MCF 10A (cell line): ENCODE measurements around the gene LMO7. TPM values are rescaled to one million over a fixed set of nuclear protein-coding genes. Genes with fewer than 3 reads are reported as not detected.

Experiments used
- BruUV-seq: library from RNA; stranded (reverse); fragments of 400-500 nt; replicated peaks from 2 replicates; lab custom pipeline; 2021; lab: Mats Ljungman, UMichigan
- CTCF ChIA-PET: fragments of 300-600 bp; sonication (Branson Sonifier 250); formaldehyde crosslinking; extraction: SDS; loops from one replicate; lab custom pipeline; 2021; ENCODE audit warnings: antibody characterized with exemption, inconsistent platforms; lab: Yijun Ruan, JAX
- POLR2A ChIA-PET: fragments of 300-600, 350-650 bp; sonication (Branson Sonifier 250); formaldehyde crosslinking; extraction: SDS; loops from one replicate; lab custom pipeline; 2020; ENCODE audit warnings: antibody characterized with exemption, inconsistent platforms; lab: Yijun Ruan, JAX
- DNase-seq: peaks from one replicate; pipeline ENCODE4 v3.0.0-alpha.2; 2018; ENCODE audit not compliant: unreplicated experiment
- H3K27ac Mint-ChIP-seq: one replicate; pipeline ENCODE4 v1.8.0; 2022; ENCODE audit warnings: mild to moderate bottlenecking, low read depth, mixed read lengths; ENCODE audit not compliant: unreplicated experiment
- H3K27me3 Mint-ChIP-seq: one replicate; pipeline ENCODE4 v1.8.0; 2022; ENCODE audit warnings: mixed read lengths; ENCODE audit not compliant: insufficient read depth, unreplicated experiment
- H3K36me3 Mint-ChIP-seq: one replicate; pipeline ENCODE4 v1.8.0; 2022; ENCODE audit warnings: mild to moderate bottlenecking, moderate library complexity, mixed read lengths; ENCODE audit not compliant: insufficient read depth, unreplicated experiment
- H3K4me1 Mint-ChIP-seq: one replicate; pipeline ENCODE4 v1.8.0; 2022; ENCODE audit warnings: mixed read lengths; ENCODE audit not compliant: insufficient read depth, unreplicated experiment
- H3K4me3 Mint-ChIP-seq: one replicate; pipeline ENCODE4 v1.8.0; 2022; ENCODE audit warnings: mild to moderate bottlenecking, moderate library complexity, mixed read lengths; ENCODE audit not compliant: unreplicated experiment
- H3K9me3 Mint-ChIP-seq: one replicate; pipeline ENCODE4 v1.8.0; 2022; ENCODE audit warnings: mixed read lengths; ENCODE audit not compliant: unreplicated experiment
- CTCF ChIP-seq: fragments of 200-600 bp; IDR thresholded peaks from one replicate; pipeline ENCODE4 v1.8.0; 2022; ENCODE audit warnings: antibody characterized with exemption, mild to moderate bottlenecking; ENCODE audit not compliant: unreplicated experiment
- intact Hi-C: fragments of 100-400 bp; cut with micrococcal nuclease; formaldehyde crosslinking; loops from 2 replicates; pipeline ENCODE4 v1.14.1; 2022
- total RNA-seq: library from RNA; stranded (reverse); gene quantifications from 2 replicates; pipeline ENCODE4 v1.2.3, GENCODE V29; 2022

Gene LMO7
- total RNA-seq, 1 experiment from 2014 or later = 30.8 TPM

- BruUV-seq = no TSS peak
- POLR2A ChIA-PET = interaction anchor here (0.7 to 1.6 kb wide), 2 partner anchors 106 to 1406 kb away, joined by 3 to 4 read pairs; no protein-coding TSS in a partner anchor
- no peak for TF ChIP-seq CTCF
- CTCF ChIA-PET = interaction anchor here (0.6 to 11.4 kb wide), 3 partner anchors 69 to 115 kb away, joined by 3 to 75 read pairs (median 5); no protein-coding TSS in a partner anchor
- no peak for DNase-seq
- intact Hi-C loops = no loop called here
- Mint-ChIP-seq H3K27ac (no peak overlapping the region), H3K4me3 (no peak overlapping the region), H3K27me3 (no peaks in the 10 kb centered on the region), H3K36me3 (peaks cover 14% of the 10 kb centered on the region), H3K4me1 (no peaks in the 10 kb centered on the region), H3K9me3 (no peaks in the 10 kb centered on the region)
These were observed 165.3 kb downstream of the LMO7 start for GRCh38 chr13:75801388-75801945.

- Mint-ChIP-seq H3K9me3 (no peaks in the 10 kb centered on the region), H3K36me3 (peaks cover 9% of the 10 kb centered on the region), H3K27me3 (no peaks in the 10 kb centered on the region), H3K4me1 (no peaks in the 10 kb centered on the region), H3K4me3 (no peak overlapping the region), H3K27ac (no peak overlapping the region)
- TF ChIP-seq CTCF = no peak
- no TSS peak for BruUV-seq
- intact Hi-C loops = no loop called here
- CTCF ChIA-PET = interaction anchor here (11.4 kb wide), 1 partner anchor 106 kb away, joined by 75 read pairs; no protein-coding TSS in a partner anchor
- no peak for DNase-seq
- POLR2A ChIA-PET = no interaction called here
These were observed 166.0 kb downstream of the LMO7 start for GRCh38 chr13:75802161-75802560.

- Mint-ChIP-seq H3K4me1 (no peaks in the 10 kb centered on the region), H3K27me3 (no peaks in the 10 kb centered on the region), H3K4me3 (no peak overlapping the region), H3K9me3 (no peaks in the 10 kb centered on the region), H3K27ac (no peak overlapping the region), H3K36me3 (peaks cover 18% of the 10 kb centered on the region)
- no peak for TF ChIP-seq CTCF
- no TSS peak for BruUV-seq
- intact Hi-C loops = no loop called here
- ChIA-PET POLR2A (no interaction called here), CTCF (interaction anchor here (0.7 to 11.4 kb wide), 2 partner anchors 107 to 216 kb away, joined by 3 to 75 read pairs; no protein-coding TSS in a partner anchor)
- no peak for DNase-seq
These were observed 167.1 kb downstream of the LMO7 start for GRCh38 chr13:75803164-75803611.

- Mint-ChIP-seq H3K4me3 (no peak overlapping the region), H3K27me3 (no peaks in the 10 kb centered on the region), H3K9me3 (no peaks in the 10 kb centered on the region), H3K36me3 (peaks cover 18% of the 10 kb centered on the region), H3K27ac (no peak overlapping the region), H3K4me1 (no peaks in the 10 kb centered on the region)
- intact Hi-C loops = no loop called here
- no TSS peak for BruUV-seq
- POLR2A ChIA-PET = no interaction called here
- no peak for DNase-seq
- TF ChIP-seq CTCF = no peak
- CTCF ChIA-PET = interaction anchor here (11.4 kb wide), 1 partner anchor 108 kb away, joined by 75 read pairs; no protein-coding TSS in a partner anchor
These were observed 167.9 kb downstream of the LMO7 start for GRCh38 chr13:75804054-75804453.
